SIG-M5 treated with dmso at 0.1 percent for 504 hours (cell line): ENCODE data around the gene EXOG.

Experiments used
- DNase-seq: peaks from one replicate; lab custom pipeline; 2025; ENCODE audit not compliant: unreplicated experiment; lab: John Stamatoyannopoulos, UW

The EXOG gene

GRCh38 chr3:38473229-38473628 is 22.9 kb upstream of the EXOG start:
- DNase-seq: no peak

GRCh38 chr3:38474928-38475605 is 21.1 kb upstream of the EXOG start:
- DNase-seq: no peak

- no peak for DNase-seq
Measured at GRCh38 chr3:38475716-38476115, 20.4 kb upstream of the EXOG start.

- DNase-seq: no peak
Measured at GRCh38 chr3:38476157-38476756, 19.9 kb upstream of the EXOG start.

- DNase-seq: no peak
Measured at GRCh38 chr3:38477057-38477820, 18.9 kb upstream of the EXOG start.

GRCh38 chr3:38477839-38478450 is 18.2 kb upstream of the EXOG start:
- DNase-seq: no peak

- DNase-seq: no peak
Measured at GRCh38 chr3:38478901-38479300, 17.2 kb upstream of the EXOG start.

- peak; percentile 46 for DNase-seq
Measured at GRCh38 chr3:38479431-38480092, 16.6 kb upstream of the EXOG start.

GRCh38 chr3:38480093-38480445 is 16.1 kb upstream of the EXOG start:
- DNase-seq: no peak

GRCh38 chr3:38480930-38481329 is 15.2 kb upstream of the EXOG start:
- no peak for DNase-seq

GRCh38 chr3:38482951-38483350 is 13.2 kb upstream of the EXOG start:
- DNase-seq: no peak

GRCh38 chr3:38487323-38487722 is 8.8 kb upstream of the EXOG start:
- DNase-seq: no peak

- no peak for DNase-seq
Measured at GRCh38 chr3:38488949-38489348, 7.2 kb upstream of the EXOG start.

GRCh38 chr3:38489766-38490165 is 6.4 kb upstream of the EXOG start:
- DNase-seq: no peak

GRCh38 chr3:38490281-38491030 is 5.7 kb upstream of the EXOG start:
- DNase-seq: no peak

GRCh38 chr3:38491215-38491614 is 4.9 kb upstream of the EXOG start:
- DNase-seq: no peak

GRCh38 chr3:38493031-38493430 is 3.1 kb upstream of the EXOG start:
- no peak for DNase-seq

- DNase-seq: no peak
Measured at GRCh38 chr3:38497031-38497430, 891 bp downstream of the EXOG start.

GRCh38 chr3:38500688-38501417 is 4.7 kb downstream of the EXOG start:
- no peak for DNase-seq

- DNase-seq: peak; percentile 17
Measured at GRCh38 chr3:38507120-38507519, 11.0 kb downstream of the EXOG start.
